Suprapubic skin (tissue), 4 donors: ENCODE measurements around the gene LILRB1.

Source experiments
- EP300 ChIP-seq: sonication (generic); formaldehyde crosslinking; IDR thresholded peaks from one replicate; pipeline ENCODE4 v1.6.1; 2017; ENCODE audit warnings: antibody characterized with exemption
- POLR2A ChIP-seq, 2 donors: fragments of 450-650 bp; IDR thresholded peaks; one replicate each; pipeline ENCODE4 v1.6.1; 2017; ENCODE audit warnings: antibody characterized with exemption in 2 of 2, mild to moderate bottlenecking in 2 of 2, moderate library complexity in 2 of 2
- POLR2AphosphoS5 ChIP-seq, 3 donors: sonication (generic); formaldehyde crosslinking; IDR thresholded peaks; one replicate each; pipeline ENCODE4 v1.6.1; 2017; ENCODE audit warnings: antibody characterized with exemption in 3 of 3
- TF ChIP-seq, protein P1 (sequence below), 2 donors: fragments of 200-600 bp in 1 of 2; fragments of 450-650 bp in 1 of 2; sonication (generic) in 1 of 2; IDR thresholded peaks; one replicate each; pipeline ENCODE4 v1.5.1; 2016 to 2019; ENCODE audit warnings: antibody characterized with exemption in 2 of 2, mild to moderate bottlenecking in 1 of 2, moderate library complexity in 1 of 2

GRCh38 chr19:54607785-54608150, 22.5 kb upstream of the LILRB1 start:
- TF ChIP-seq, protein P1, sequence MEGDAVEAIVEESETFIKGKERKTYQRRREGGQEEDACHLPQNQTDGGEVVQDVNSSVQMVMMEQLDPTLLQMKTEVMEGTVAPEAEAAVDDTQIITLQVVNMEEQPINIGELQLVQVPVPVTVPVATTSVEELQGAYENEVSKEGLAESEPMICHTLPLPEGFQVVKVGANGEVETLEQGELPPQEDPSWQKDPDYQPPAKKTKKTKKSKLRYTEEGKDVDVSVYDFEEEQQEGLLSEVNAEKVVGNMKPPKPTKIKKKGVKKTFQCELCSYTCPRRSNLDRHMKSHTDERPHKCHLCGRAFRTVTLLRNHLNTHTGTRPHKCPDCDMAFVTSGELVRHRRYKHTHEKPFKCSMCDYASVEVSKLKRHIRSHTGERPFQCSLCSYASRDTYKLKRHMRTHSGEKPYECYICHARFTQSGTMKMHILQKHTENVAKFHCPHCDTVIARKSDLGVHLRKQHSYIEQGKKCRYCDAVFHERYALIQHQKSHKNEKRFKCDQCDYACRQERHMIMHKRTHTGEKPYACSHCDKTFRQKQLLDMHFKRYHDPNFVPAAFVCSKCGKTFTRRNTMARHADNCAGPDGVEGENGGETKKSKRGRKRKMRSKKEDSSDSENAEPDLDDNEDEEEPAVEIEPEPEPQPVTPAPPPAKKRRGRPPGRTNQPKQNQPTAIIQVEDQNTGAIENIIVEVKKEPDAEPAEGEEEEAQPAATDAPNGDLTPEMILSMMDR (IDR thresholded peaks at IDR 0.05), result no peak
- TF ChIP-seq EP300 (no peak), POLR2A (IDR thresholded peaks at IDR 0.05) (no peak), POLR2AphosphoS5 (IDR thresholded peaks at IDR 0.05) (no peak)
